Measurements from ENCODE around the gene SPATS2.

- TF ChIP-seq CTCF (IDR thresholded peaks at IDR 0.05): no peak
- no peak for TF ChIP-seq MXI1 (IDR thresholded peaks at IDR 0.05; ENCODE audit: low read depth, low read length)
- TF ChIP-seq POLR2AphosphoS5 (IDR thresholded peaks at IDR 0.05; ENCODE audit: low read depth, low read length): no peak
These were observed 201.3 kb downstream of the SPATS2 start for GRCh38 chr12:49568442-49569162.
